ENCODE measurements around the gene CAB39L. TPM values are rescaled to one million over a fixed set of nuclear protein-coding genes. Genes with fewer than 3 reads are reported as not detected.

The CAB39L gene
- total RNA-seq, 1 donor from 2014 or later = 13.2 TPM

GRCh38 chr13:49386664-49387063 is 57.2 kb downstream of the CAB39L start:
- FAIRE-seq (no peak), DNase-seq (ENCODE audit: low read depth) (no peak)
- Histone ChIP-seq H3K27ac (ENCODE audit: low read depth, low read length) (no peak overlapping the region), H3K9me3 (ENCODE audit: insufficient read depth, low read depth, low read length) (no peaks in the 10 kb centered on the region), H2AFZ (ENCODE audit: low read depth, low read length) (no peak overlapping the region), H3K4me1 (ENCODE audit: insufficient read depth, low read length) (no peaks in the 10 kb centered on the region), H3K79me2 (ENCODE audit: insufficient read depth, low read length) (no peaks in the 10 kb centered on the region), H4K20me1 (ENCODE audit: insufficient read depth, low read length) (no peaks in the 10 kb centered on the region), H3K4me2 (ENCODE audit: low read length) (no peak overlapping the region), H3K36me3 (ENCODE audit: insufficient read depth, low read length) (no peaks in the 10 kb centered on the region), H3K27me3 (ENCODE audit: insufficient read depth, low read length) (no peaks in the 10 kb centered on the region), H3K9ac (ENCODE audit: low read length) (no peak overlapping the region), H3K4me3 (ENCODE audit: insufficient read depth, low read depth, low read length) (no peak overlapping the region)
- TF ChIP-seq EZH2 (IDR thresholded peaks at IDR 0.05; ENCODE audit: insufficient read depth, low read length) (no peak), CTCF (IDR thresholded peaks at IDR 0.05; ENCODE audit: insufficient read depth, low read depth, low read length) (no peak)
- Mint-ChIP-seq H3K27me3 (ENCODE audit: low read depth, unreplicated experiment) (no peaks in the 10 kb centered on the region), H3K36me3 (ENCODE audit: low read depth, unreplicated experiment) (peaks cover 14% of the 10 kb centered on the region), H3K4me1 (ENCODE audit: low read depth, unreplicated experiment) (peaks cover 11% of the 10 kb centered on the region), H3K4me3 (ENCODE audit: unreplicated experiment) (no peak overlapping the region), H3K27ac (ENCODE audit: unreplicated experiment) (no peak overlapping the region), H3K9me3 (ENCODE audit: unreplicated experiment) (peaks cover 5% of the 10 kb centered on the region)

DNA sequence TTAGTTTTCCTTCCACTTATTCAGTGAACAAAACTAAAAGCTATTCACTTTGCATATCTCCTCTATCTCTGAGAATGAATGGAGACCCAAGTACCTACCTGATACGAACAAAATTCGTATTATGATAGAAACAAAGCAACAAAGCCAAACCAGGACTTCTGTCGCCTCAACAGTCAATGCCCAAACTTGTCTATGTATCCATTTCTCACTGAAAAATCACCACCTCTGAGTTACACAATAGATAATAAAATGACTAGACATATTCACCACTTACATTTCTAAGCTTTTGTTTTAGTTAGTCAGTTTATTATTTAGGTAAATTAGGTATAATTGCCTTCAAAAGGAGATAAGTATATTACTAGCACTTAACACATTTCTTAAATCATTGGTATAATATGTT is 67.7 kb downstream of the CAB39L start:
- H3K79me2 ChIP-seq (ENCODE audit: insufficient read depth, low read length) = no peaks in the 10 kb centered on the region
- no peak overlapping the region for H3K4me3 ChIP-seq (ENCODE audit: insufficient read depth, low read depth, low read length)
- H3K27ac ChIP-seq (ENCODE audit: low read depth, low read length) = no peak overlapping the region
- DNase-seq (ENCODE audit: low read depth) (no peak), FAIRE-seq (no peak)
- Mint-ChIP-seq H3K36me3 (ENCODE audit: low read depth, unreplicated experiment) (no peaks in the 10 kb centered on the region), H3K27me3 (ENCODE audit: low read depth, unreplicated experiment) (no peaks in the 10 kb centered on the region), H3K4me3 (ENCODE audit: unreplicated experiment) (no peak overlapping the region), H3K4me1 (ENCODE audit: low read depth, unreplicated experiment) (peaks cover 22% of the 10 kb centered on the region), H3K9me3 (ENCODE audit: unreplicated experiment) (no peaks in the 10 kb centered on the region), H3K27ac (ENCODE audit: unreplicated experiment) (peak overlapping the region; percentile 69)
- no peak overlapping the region for H3K4me2 ChIP-seq (ENCODE audit: low read length)
- no peaks in the 10 kb centered on the region for H3K36me3 ChIP-seq (ENCODE audit: insufficient read depth, low read length)
- H3K27me3 ChIP-seq (ENCODE audit: insufficient read depth, low read length) = no peaks in the 10 kb centered on the region
- H3K9me3 ChIP-seq (ENCODE audit: insufficient read depth, low read depth, low read length) = no peaks in the 10 kb centered on the region
- H4K20me1 ChIP-seq (ENCODE audit: insufficient read depth, low read length) = no peaks in the 10 kb centered on the region
- H3K4me1 ChIP-seq (ENCODE audit: insufficient read depth, low read length) = peaks cover 27% of the 10 kb centered on the region
- H2AFZ ChIP-seq (ENCODE audit: low read depth, low read length) = no peak overlapping the region
- no peak for TF ChIP-seq EZH2 (IDR thresholded peaks at IDR 0.05; ENCODE audit: insufficient read depth, low read length)
- no peak for TF ChIP-seq CTCF (IDR thresholded peaks at IDR 0.05; ENCODE audit: insufficient read depth, low read depth, low read length)
- H3K9ac ChIP-seq (ENCODE audit: low read length) = no peak overlapping the region

DNA sequence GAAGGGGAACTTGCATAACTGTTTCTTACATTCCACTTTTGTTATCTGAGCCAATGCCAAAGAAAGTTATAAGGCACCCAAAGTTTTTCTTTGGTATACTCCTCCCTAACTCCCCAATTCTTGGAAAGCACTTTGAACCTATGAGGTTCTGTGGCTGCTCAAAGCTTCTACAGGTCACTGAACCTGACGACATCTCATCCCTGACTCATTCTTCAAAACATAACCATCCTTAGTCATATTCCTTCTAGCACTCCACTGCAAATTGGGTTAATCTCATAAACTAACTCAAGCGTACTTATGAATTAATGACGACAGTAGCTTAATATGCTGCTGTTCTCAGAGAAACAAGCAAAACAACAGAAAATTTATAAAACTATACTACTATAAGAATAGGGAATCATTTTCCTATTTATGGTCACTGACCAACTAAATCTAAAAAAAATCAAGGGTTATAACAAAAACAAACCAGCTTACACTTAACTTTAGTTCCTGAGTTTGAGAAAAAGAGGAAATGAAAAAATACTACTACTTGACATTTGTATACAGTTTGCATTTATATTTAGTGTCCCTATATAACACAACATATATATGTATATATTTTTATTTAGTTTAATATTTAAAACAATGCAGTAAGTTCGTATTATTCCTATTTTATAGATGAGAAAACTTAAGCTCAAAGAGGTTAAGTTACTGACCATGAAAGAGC is 69.1 kb downstream of the CAB39L start:
- H3K27me3 Mint-ChIP-seq (ENCODE audit: low read depth, unreplicated experiment) = no peaks in the 10 kb centered on the region
- H3K4me3 ChIP-seq (ENCODE audit: insufficient read depth, low read depth, low read length) = no peak overlapping the region
- no peak overlapping the region for H2AFZ ChIP-seq (ENCODE audit: low read depth, low read length)
- DNase-seq (ENCODE audit: low read depth) (peak; percentile 87), FAIRE-seq (peak; percentile 88)
- H3K4me2 ChIP-seq (ENCODE audit: low read length) = peak overlapping the region; percentile 61
- no peaks in the 10 kb centered on the region for H4K20me1 ChIP-seq (ENCODE audit: insufficient read depth, low read length)
- no peaks in the 10 kb centered on the region for H3K36me3 ChIP-seq (ENCODE audit: insufficient read depth, low read length)
- peak overlapping the region; percentile 35 for H3K27ac ChIP-seq (ENCODE audit: low read depth, low read length)
- H3K36me3 Mint-ChIP-seq (ENCODE audit: low read depth, unreplicated experiment) = no peaks in the 10 kb centered on the region
- no peak overlapping the region for H3K27ac Mint-ChIP-seq (ENCODE audit: unreplicated experiment)
- H3K4me1 Mint-ChIP-seq (ENCODE audit: low read depth, unreplicated experiment) = peaks cover 25% of the 10 kb centered on the region
- no peaks in the 10 kb centered on the region for H3K9me3 ChIP-seq (ENCODE audit: insufficient read depth, low read depth, low read length)
- no peaks in the 10 kb centered on the region for H3K27me3 ChIP-seq (ENCODE audit: insufficient read depth, low read length)
- H3K9me3 Mint-ChIP-seq (ENCODE audit: unreplicated experiment) = no peaks in the 10 kb centered on the region
- H3K4me3 Mint-ChIP-seq (ENCODE audit: unreplicated experiment) = no peak overlapping the region
- peaks cover 27% of the 10 kb centered on the region for H3K4me1 ChIP-seq (ENCODE audit: insufficient read depth, low read length)
- TF ChIP-seq CTCF (IDR thresholded peaks at IDR 0.05; ENCODE audit: insufficient read depth, low read depth, low read length) (no peak), EZH2 (IDR thresholded peaks at IDR 0.05; ENCODE audit: insufficient read depth, low read length) (no peak)
- H3K9ac ChIP-seq (ENCODE audit: low read length) = no peak overlapping the region
- H3K79me2 ChIP-seq (ENCODE audit: insufficient read depth, low read length) = no peaks in the 10 kb centered on the region

Data from astrocyte (in vitro differentiated cells and primary cell).